DND-41 (cell line): ENCODE results near the gene GNPAT.

Source experiments
- ATAC-seq: fragments of 200-7000 bp; cut with Tn5 transposase; 3 replicates; pipeline ENCODE4 v1.9.1; 2021; ENCODE audit warnings: low read depth; ENCODE audit not compliant: insufficient read depth
- DNase-seq: peaks from one replicate; pipeline ENCODE4 v3.0.0-alpha.2; 2020
- H2AFZ ChIP-seq: 2 replicates; pipeline ENCODE4 v1.6.0; 2012; ENCODE audit warnings: low read depth, low read length
- H3K27ac ChIP-seq: 2 replicates; pipeline ENCODE4 v1.5.1; 2012; ENCODE audit warnings: low read length, inconsistent platforms
- H3K27me3 ChIP-seq: fragments of 200-600 bp; sonication (generic); 2 replicates; pipeline ENCODE4 v1.6.0; 2012; ENCODE audit warnings: low read length, mild to moderate bottlenecking, inconsistent platforms; ENCODE audit not compliant: insufficient read depth, poor library complexity
- H3K36me3 ChIP-seq: 2 replicates; pipeline ENCODE4 v1.5.1; 2012; ENCODE audit warnings: low read length, inconsistent platforms; ENCODE audit not compliant: insufficient read depth
- H3K4me1 ChIP-seq: 2 replicates; pipeline ENCODE4 v1.5.1; 2012; ENCODE audit warnings: mild to moderate bottlenecking, low read length; ENCODE audit not compliant: insufficient read depth
- H3K4me2 ChIP-seq: 2 replicates; pipeline ENCODE4 v1.6.0; 2012; ENCODE audit warnings: mild to moderate bottlenecking, moderate library complexity, low read length, inconsistent platforms; ENCODE audit not compliant: insufficient read depth
- H3K4me3 ChIP-seq, 2 experiments: fragments of 200-600 bp in 1 of 2; shearing (Covaris generic) in 1 of 2; 2 replicates each; pipeline ENCODE4 v1.5.1; 2012 to 2016; ENCODE audit warnings: inconsistent platforms in 2 of 2, low read length in 2 of 2, mild to moderate bottlenecking in 2 of 2, low read depth in 1 of 2, moderate library complexity in 1 of 2
- H3K79me2 ChIP-seq: 2 replicates; pipeline ENCODE4 v1.6.0; 2012; ENCODE audit warnings: low read length, inconsistent platforms; ENCODE audit not compliant: insufficient read depth
- H3K9ac ChIP-seq: 2 replicates; pipeline ENCODE4 v1.6.0; 2012; ENCODE audit warnings: low read depth, mild to moderate bottlenecking, inconsistent platforms, low read length, moderate library complexity
- H3K9me3 ChIP-seq: 2 replicates; pipeline ENCODE4 v1.5.1; 2012; ENCODE audit warnings: low read length, moderate library complexity, mild to moderate bottlenecking, inconsistent platforms; ENCODE audit not compliant: insufficient read depth, severe bottlenecking
- H4K20me1 ChIP-seq: 2 replicates; pipeline ENCODE4 v1.6.0; 2012; ENCODE audit warnings: low read length; ENCODE audit not compliant: insufficient read depth
- CTCF ChIP-seq: IDR thresholded peaks from 2 replicates; pipeline ENCODE4 v1.5.1; 2012; ENCODE audit warnings: borderline replicate concordance, low read length, moderate library complexity, mild to moderate bottlenecking; ENCODE audit not compliant: poor library complexity, severe bottlenecking; ENCODE audit errors: extremely low read depth
- EZH2 ChIP-seq: IDR thresholded peaks from 3 replicates; pipeline ENCODE4 v1.6.1; 2012; ENCODE audit warnings: borderline replicate concordance, low read depth, mild to moderate bottlenecking, moderate library complexity, low read length, inconsistent platforms; ENCODE audit not compliant: severe bottlenecking

Gene GNPAT

GRCh38 chr1:231272173-231272572 is 31.2 kb downstream of the GNPAT start:
- Histone ChIP-seq H3K9ac (no peak overlapping the region), H3K4me1 (no peaks in the 10 kb centered on the region), H3K4me3 (no peak overlapping the region), H2AFZ (no peak overlapping the region), H4K20me1 (no peaks in the 10 kb centered on the region), H3K36me3 (peaks cover 78% of the 10 kb centered on the region), H3K79me2 (no peaks in the 10 kb centered on the region), H3K4me2 (no peak overlapping the region), H3K27me3 (no peaks in the 10 kb centered on the region), H3K9me3 (no peaks in the 10 kb centered on the region), H3K27ac (no peak overlapping the region)
- no peak for ATAC-seq
- no peak for TF ChIP-seq CTCF
- no peak for TF ChIP-seq EZH2
- DNase-seq: no peak

GRCh38 chr1:231272880-231273279 is 31.9 kb downstream of the GNPAT start:
- no peak overlapping the region for H3K9ac ChIP-seq
- TF ChIP-seq EZH2 (no peak), CTCF (no peak)
- DNase-seq (no peak), ATAC-seq (no peak)
- H4K20me1 ChIP-seq: no peaks in the 10 kb centered on the region
- no peak overlapping the region for H3K4me3 ChIP-seq
- no peak overlapping the region for H3K4me2 ChIP-seq
- peaks cover 76% of the 10 kb centered on the region for H3K36me3 ChIP-seq
- no peak overlapping the region for H2AFZ ChIP-seq
- no peak overlapping the region for H3K27ac ChIP-seq
- no peaks in the 10 kb centered on the region for H3K27me3 ChIP-seq
- no peaks in the 10 kb centered on the region for H3K4me1 ChIP-seq
- no peaks in the 10 kb centered on the region for H3K79me2 ChIP-seq
- H3K9me3 ChIP-seq: no peaks in the 10 kb centered on the region

GRCh38 chr1:231274119-231274825 is 33.3 kb downstream of the GNPAT start:
- H3K4me1 ChIP-seq: no peaks in the 10 kb centered on the region
- H3K79me2 ChIP-seq: no peaks in the 10 kb centered on the region
- no peaks in the 10 kb centered on the region for H3K9me3 ChIP-seq

More at GRCh38 chr1:231274119-231274825, 33.3 kb downstream of the GNPAT start:
- no peak overlapping the region for H3K4me2 ChIP-seq
- H3K4me3 ChIP-seq: no peak overlapping the region
- H4K20me1 ChIP-seq: no peaks in the 10 kb centered on the region
- ATAC-seq (no peak), DNase-seq (no peak)
- H3K36me3 ChIP-seq: peaks cover 72% of the 10 kb centered on the region
- no peak overlapping the region for H3K9ac ChIP-seq
- H3K27me3 ChIP-seq: no peaks in the 10 kb centered on the region
- H2AFZ ChIP-seq: no peak overlapping the region
- TF ChIP-seq CTCF (no peak), EZH2 (no peak)
- no peak overlapping the region for H3K27ac ChIP-seq
